Karpas-422 (cell line): ENCODE data around the gene LYZL4. TPM values are rescaled to one million over a fixed set of nuclear protein-coding genes. Genes with fewer than 3 reads are reported as not detected.

Experiments used
- DNase-seq: peaks from one replicate; pipeline ENCODE4 v3.0.0-alpha.2; 2015
- H2AFZ ChIP-seq: fragments of 200-600 bp; sonication (generic); 2 replicates; pipeline ENCODE4 v1.6.1; 2014; ENCODE audit warnings: antibody characterized with exemption, low read length, mixed read lengths
- H3K27ac ChIP-seq: fragments of 200-600 bp; sonication (generic); 2 replicates; pipeline ENCODE4 v1.5.1; 2014; ENCODE audit warnings: mild to moderate bottlenecking, low read length, moderate library complexity
- H3K27me3 ChIP-seq: fragments of 200-600 bp; sonication (generic); 2 replicates; pipeline ENCODE4 v1.6.1; 2014; ENCODE audit warnings: low read length, mixed read lengths
- H3K36me3 ChIP-seq: fragments of 200-600 bp; sonication (generic); 2 replicates; pipeline ENCODE4 v1.6.1; 2014; ENCODE audit warnings: low read length, mixed read lengths; ENCODE audit not compliant: insufficient read depth
- H3K4me1 ChIP-seq: fragments of 200-600 bp; sonication (generic); 2 replicates; pipeline ENCODE4 v1.6.1; 2014; ENCODE audit warnings: mild to moderate bottlenecking, low read length, mixed read lengths
- H3K4me2 ChIP-seq: fragments of 200-600 bp; sonication (generic); 2 replicates; pipeline ENCODE4 v1.6.1; 2014; ENCODE audit warnings: low read length, low read depth, mild to moderate bottlenecking; ENCODE audit not compliant: poor library complexity, severe bottlenecking
- H3K4me3 ChIP-seq: fragments of 200-600 bp; sonication (generic); 2 replicates; pipeline ENCODE4 v1.5.1; 2014; ENCODE audit warnings: mild to moderate bottlenecking, antibody characterized with exemption, low read length, mixed read lengths
- H3K79me2 ChIP-seq: fragments of 200-600 bp; sonication (generic); 2 replicates; pipeline ENCODE4 v1.6.1; 2014; ENCODE audit warnings: mild to moderate bottlenecking, low read length, mixed read lengths
- H3K9ac ChIP-seq: fragments of 200-600 bp; sonication (generic); 2 replicates; pipeline ENCODE4 v1.6.0; 2014; ENCODE audit warnings: low read length
- H3K9me2 ChIP-seq: fragments of 200-600 bp; sonication (generic), shearing (Covaris generic); replicated peaks from 2 replicates; pipeline ENCODE4 v1.6.0; 2014; ENCODE audit warnings: mild to moderate bottlenecking, low read length, moderate library complexity; ENCODE audit not compliant: insufficient read depth
- H3K9me3 ChIP-seq: fragments of 300-700, 200-600 bp; sonication (generic); 2 replicates; pipeline ENCODE4 v1.6.1; 2014; ENCODE audit warnings: low read length, mixed read lengths
- H4K20me1 ChIP-seq: fragments of 200-600 bp; sonication (generic); 2 replicates; pipeline ENCODE4 v1.6.1; 2014; ENCODE audit warnings: mild to moderate bottlenecking, antibody characterized with exemption, low read length, low read depth; ENCODE audit not compliant: insufficient read depth
- total RNA-seq: library from RNA; depleted of rRNA; stranded (reverse); fragments of >200 nt; shearing (Covaris generic); gene quantifications from 2 replicates; pipeline ENCODE4 v1.2.3, GENCODE V29; 2014; ENCODE audit warnings: low replicate concordance

The LYZL4 gene
- total RNA-seq, 1 experiment from 2014 or later, result not detected

GRCh38 chr3:42421818-42422796, 11.7 kb upstream of the LYZL4 start:
- H2AFZ ChIP-seq, result no peak overlapping the region
- H3K27me3 ChIP-seq, result no peaks in the 10 kb centered on the region
- H3K9me3 ChIP-seq, result no peaks in the 10 kb centered on the region
- no peak overlapping the region for H3K4me3 ChIP-seq
- no peak overlapping the region for H3K4me2 ChIP-seq
- no peak overlapping the region for H3K27ac ChIP-seq
- H3K36me3 ChIP-seq, result no peaks in the 10 kb centered on the region
- H3K9me2 ChIP-seq, result no peaks in the 10 kb centered on the region
- no peaks in the 10 kb centered on the region for H4K20me1 ChIP-seq
- no peak for DNase-seq
- H3K4me1 ChIP-seq, result no peaks in the 10 kb centered on the region
- H3K9ac ChIP-seq, result no peak overlapping the region
- no peaks in the 10 kb centered on the region for H3K79me2 ChIP-seq

GRCh38 chr3:42419563-42419962, 9.2 kb upstream of the LYZL4 start:
- H3K9me3 ChIP-seq, result no peaks in the 10 kb centered on the region
- no peaks in the 10 kb centered on the region for H3K9me2 ChIP-seq
- H4K20me1 ChIP-seq, result no peaks in the 10 kb centered on the region
- H3K36me3 ChIP-seq, result no peaks in the 10 kb centered on the region
- no peak overlapping the region for H3K27ac ChIP-seq
- DNase-seq, result no peak
- no peak overlapping the region for H3K9ac ChIP-seq
- H3K4me1 ChIP-seq, result no peaks in the 10 kb centered on the region
- H3K27me3 ChIP-seq, result no peaks in the 10 kb centered on the region
- H3K79me2 ChIP-seq, result no peaks in the 10 kb centered on the region
- no peak overlapping the region for H2AFZ ChIP-seq
- no peak overlapping the region for H3K4me3 ChIP-seq
- H3K4me2 ChIP-seq, result no peak overlapping the region

GRCh38 chr3:42412526-42413155, 2.2 kb upstream of the LYZL4 start:
- Histone ChIP-seq H3K79me2 (no peaks in the 10 kb centered on the region), H3K27me3 (no peaks in the 10 kb centered on the region), H3K9me2 (no peaks in the 10 kb centered on the region), H3K9me3 (no peaks in the 10 kb centered on the region), H3K4me3 (no peak overlapping the region), H3K9ac (no peak overlapping the region), H3K36me3 (no peaks in the 10 kb centered on the region), H3K4me2 (no peak overlapping the region), H2AFZ (no peak overlapping the region), H3K4me1 (no peaks in the 10 kb centered on the region), H3K27ac (no peak overlapping the region), H4K20me1 (no peaks in the 10 kb centered on the region)
- DNase-seq, result no peak

GRCh38 chr3:42411429-42411828, 1.0 kb upstream of the LYZL4 start:
- Histone ChIP-seq H3K27ac (no peak overlapping the region), H3K36me3 (no peaks in the 10 kb centered on the region), H3K4me3 (no peak overlapping the region), H2AFZ (no peak overlapping the region), H3K79me2 (no peaks in the 10 kb centered on the region), H3K9me2 (no peaks in the 10 kb centered on the region), H3K4me2 (no peak overlapping the region), H4K20me1 (no peaks in the 10 kb centered on the region), H3K27me3 (no peaks in the 10 kb centered on the region), H3K9ac (no peak overlapping the region), H3K9me3 (no peaks in the 10 kb centered on the region), H3K4me1 (no peaks in the 10 kb centered on the region)
- no peak for DNase-seq

- H4K20me1 ChIP-seq, result no peaks in the 10 kb centered on the region
- no peak for DNase-seq
- H2AFZ ChIP-seq, result no peak overlapping the region
- H3K9me2 ChIP-seq, result no peaks in the 10 kb centered on the region
- H3K9me3 ChIP-seq, result no peaks in the 10 kb centered on the region
- no peaks in the 10 kb centered on the region for H3K27me3 ChIP-seq
- no peaks in the 10 kb centered on the region for H3K79me2 ChIP-seq
- no peak overlapping the region for H3K4me3 ChIP-seq
- no peak overlapping the region for H3K4me2 ChIP-seq
- H3K27ac ChIP-seq, result no peak overlapping the region
- H3K9ac ChIP-seq, result no peak overlapping the region
- no peaks in the 10 kb centered on the region for H3K36me3 ChIP-seq
- H3K4me1 ChIP-seq, result no peaks in the 10 kb centered on the region
Observed at GRCh38 chr3:42408156-42408555, 2.3 kb downstream of the LYZL4 start.

- no peak overlapping the region for H3K9ac ChIP-seq
- H3K9me2 ChIP-seq, result no peaks in the 10 kb centered on the region
- no peaks in the 10 kb centered on the region for H3K79me2 ChIP-seq
Observed at GRCh38 chr3:42406727-42407450, 3.5 kb downstream of the LYZL4 start.

GRCh38 chr3:42405857-42406256, 4.6 kb downstream of the LYZL4 start:
- Histone ChIP-seq H3K4me1 (no peaks in the 10 kb centered on the region), H3K27me3 (no peaks in the 10 kb centered on the region), H3K9me3 (no peaks in the 10 kb centered on the region), H3K9ac (no peak overlapping the region), H2AFZ (no peak overlapping the region), H3K79me2 (no peaks in the 10 kb centered on the region), H3K27ac (no peak overlapping the region), H3K9me2 (no peaks in the 10 kb centered on the region), H3K4me2 (no peak overlapping the region), H3K36me3 (no peaks in the 10 kb centered on the region), H4K20me1 (no peaks in the 10 kb centered on the region), H3K4me3 (no peak overlapping the region)
- DNase-seq, result no peak

More at GRCh38 chr3:42406727-42407450, 3.5 kb downstream of the LYZL4 start:
- no peaks in the 10 kb centered on the region for H3K36me3 ChIP-seq
- H4K20me1 ChIP-seq, result no peaks in the 10 kb centered on the region
- no peaks in the 10 kb centered on the region for H3K9me3 ChIP-seq
- H3K4me1 ChIP-seq, result no peaks in the 10 kb centered on the region
- no peak overlapping the region for H3K27ac ChIP-seq
- H3K4me2 ChIP-seq, result no peak overlapping the region
- H3K27me3 ChIP-seq, result no peaks in the 10 kb centered on the region
- DNase-seq, result no peak
- no peak overlapping the region for H2AFZ ChIP-seq
- H3K4me3 ChIP-seq, result no peak overlapping the region

GRCh38 chr3:42403737-42404136, 6.7 kb downstream of the LYZL4 start:
- Histone ChIP-seq H3K4me1 (no peaks in the 10 kb centered on the region), H3K4me2 (no peak overlapping the region), H3K9ac (no peak overlapping the region), H3K79me2 (no peaks in the 10 kb centered on the region), H3K27me3 (no peaks in the 10 kb centered on the region), H3K4me3 (no peak overlapping the region), H3K9me2 (no peaks in the 10 kb centered on the region), H3K9me3 (no peaks in the 10 kb centered on the region), H4K20me1 (no peaks in the 10 kb centered on the region), H3K27ac (no peak overlapping the region), H2AFZ (no peak overlapping the region), H3K36me3 (no peaks in the 10 kb centered on the region)
- no peak for DNase-seq
